ENCODE measurements around the gene FNIP1. TPM values are rescaled to one million over a fixed set of nuclear protein-coding genes. Genes with fewer than 3 reads are reported as not detected.

The FNIP1 gene
- total RNA-seq, 2 donors from 2014 or later = 19.9 to 25.6 TPM

DNA sequence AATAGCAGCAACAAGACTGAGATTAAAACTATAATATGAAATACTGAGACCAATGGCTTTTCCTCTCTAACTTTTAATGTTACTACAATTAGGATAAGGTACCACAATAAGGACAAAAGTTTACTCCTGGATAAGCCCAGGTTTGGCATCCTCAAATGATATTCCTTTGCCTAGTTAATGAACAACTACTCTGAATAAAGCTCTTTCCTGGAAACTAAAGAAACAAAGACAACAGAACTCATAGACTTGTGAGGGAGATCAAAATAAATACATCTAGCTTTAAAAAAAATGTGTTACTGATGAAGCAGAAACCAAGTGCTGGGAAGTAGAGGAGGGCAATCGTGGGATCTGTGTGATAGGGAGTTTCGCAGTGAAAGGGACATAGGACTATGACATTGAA is 142.5 kb downstream of the FNIP1 start:
- Histone ChIP-seq H3K27ac (ENCODE audit: low read depth, low read length) (no peak overlapping the region), H3K36me3 (ENCODE audit: control insufficient read depth, insufficient read depth, low read length) (peaks cover 25% of the 10 kb centered on the region), H3K27me3 (ENCODE audit: control insufficient read depth, insufficient read depth, low read length, poor library complexity, severe bottlenecking) (no peaks in the 10 kb centered on the region), H3K4me1 (ENCODE audit: control insufficient read depth, insufficient read depth, low read length) (no peaks in the 10 kb centered on the region), H3K4me3 (ENCODE audit: low read length) (no peak overlapping the region), H3K9me3 (ENCODE audit: control insufficient read depth, low read length) (no peaks in the 10 kb centered on the region), H3K9ac (ENCODE audit: extremely low read depth, low read length, poor library complexity, severe bottlenecking) (no peak overlapping the region)
- WGBS, 2 experiments (ENCODE audit: insufficient coverage in 1 of 2, insufficient read length in 1 of 2) = 92 to 96% methylated on average over 2 of the region's 2 CpGs
- no peaks in the 10 kb centered on the region for H3K27me3 Mint-ChIP-seq (ENCODE audit: insufficient read depth)
- H3K27ac Mint-ChIP-seq = no peak overlapping the region
- TF ChIP-seq, protein P1, sequence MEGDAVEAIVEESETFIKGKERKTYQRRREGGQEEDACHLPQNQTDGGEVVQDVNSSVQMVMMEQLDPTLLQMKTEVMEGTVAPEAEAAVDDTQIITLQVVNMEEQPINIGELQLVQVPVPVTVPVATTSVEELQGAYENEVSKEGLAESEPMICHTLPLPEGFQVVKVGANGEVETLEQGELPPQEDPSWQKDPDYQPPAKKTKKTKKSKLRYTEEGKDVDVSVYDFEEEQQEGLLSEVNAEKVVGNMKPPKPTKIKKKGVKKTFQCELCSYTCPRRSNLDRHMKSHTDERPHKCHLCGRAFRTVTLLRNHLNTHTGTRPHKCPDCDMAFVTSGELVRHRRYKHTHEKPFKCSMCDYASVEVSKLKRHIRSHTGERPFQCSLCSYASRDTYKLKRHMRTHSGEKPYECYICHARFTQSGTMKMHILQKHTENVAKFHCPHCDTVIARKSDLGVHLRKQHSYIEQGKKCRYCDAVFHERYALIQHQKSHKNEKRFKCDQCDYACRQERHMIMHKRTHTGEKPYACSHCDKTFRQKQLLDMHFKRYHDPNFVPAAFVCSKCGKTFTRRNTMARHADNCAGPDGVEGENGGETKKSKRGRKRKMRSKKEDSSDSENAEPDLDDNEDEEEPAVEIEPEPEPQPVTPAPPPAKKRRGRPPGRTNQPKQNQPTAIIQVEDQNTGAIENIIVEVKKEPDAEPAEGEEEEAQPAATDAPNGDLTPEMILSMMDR (conservative IDR thresholded peaks at IDR 0.05) = no peak
- no peaks in the 10 kb centered on the region for H3K4me1 Mint-ChIP-seq
- no peaks in the 10 kb centered on the region for H3K9me3 Mint-ChIP-seq
- H3K36me3 Mint-ChIP-seq (ENCODE audit: low read depth) = peaks cover 41% of the 10 kb centered on the region
- H3K4me3 Mint-ChIP-seq = no peak overlapping the region
- no peak for DNase-seq

DNA sequence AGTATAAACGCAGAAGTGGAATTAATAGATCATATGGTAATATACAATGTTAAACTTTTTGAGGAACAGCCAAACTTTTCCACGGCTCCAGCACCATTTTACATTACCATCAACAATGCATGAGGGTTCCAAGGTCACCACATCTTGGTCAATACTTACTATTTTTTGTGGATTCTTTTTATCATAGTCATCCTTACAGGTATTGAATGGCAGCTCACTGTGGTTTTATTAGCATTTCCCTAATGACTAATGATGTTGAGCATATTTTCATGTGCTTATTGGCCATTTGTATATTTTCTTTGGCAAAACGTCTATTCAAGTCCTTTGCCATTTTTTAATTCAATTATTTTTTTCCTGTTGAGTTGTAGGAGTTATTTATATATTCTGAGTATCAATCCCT is 147.7 kb downstream of the FNIP1 start:
- no peak overlapping the region for H3K9ac ChIP-seq (ENCODE audit: extremely low read depth, low read length, poor library complexity, severe bottlenecking)
- H3K36me3 Mint-ChIP-seq (ENCODE audit: low read depth) = peaks cover 45% of the 10 kb centered on the region
- H3K4me1 ChIP-seq (ENCODE audit: control insufficient read depth, insufficient read depth, low read length) = no peaks in the 10 kb centered on the region
- H3K9me3 Mint-ChIP-seq = no peaks in the 10 kb centered on the region
- no peak overlapping the region for H3K27ac Mint-ChIP-seq
- no peaks in the 10 kb centered on the region for H3K27me3 Mint-ChIP-seq (ENCODE audit: insufficient read depth)
- H3K4me3 ChIP-seq (ENCODE audit: low read length) = no peak overlapping the region
- DNase-seq = no peak
- 92 to 100% methylated on average over 1 to 2 of the region's 3 CpGs for whole genome bisulfite sequencing, 2 experiments (ENCODE audit: insufficient coverage in 1 of 2, insufficient read length in 1 of 2)
- H3K4me3 Mint-ChIP-seq = no peak overlapping the region
- H3K36me3 ChIP-seq (ENCODE audit: control insufficient read depth, insufficient read depth, low read length) = peaks cover 52% of the 10 kb centered on the region
- no peak overlapping the region for H3K27ac ChIP-seq (ENCODE audit: low read depth, low read length)
- H3K4me1 Mint-ChIP-seq = no peaks in the 10 kb centered on the region
- no peaks in the 10 kb centered on the region for H3K9me3 ChIP-seq (ENCODE audit: control insufficient read depth, low read length)
- H3K27me3 ChIP-seq (ENCODE audit: control insufficient read depth, insufficient read depth, low read length, poor library complexity, severe bottlenecking) = no peaks in the 10 kb centered on the region
- TF ChIP-seq, protein P1 (conservative IDR thresholded peaks at IDR 0.05) = no peak

DNA sequence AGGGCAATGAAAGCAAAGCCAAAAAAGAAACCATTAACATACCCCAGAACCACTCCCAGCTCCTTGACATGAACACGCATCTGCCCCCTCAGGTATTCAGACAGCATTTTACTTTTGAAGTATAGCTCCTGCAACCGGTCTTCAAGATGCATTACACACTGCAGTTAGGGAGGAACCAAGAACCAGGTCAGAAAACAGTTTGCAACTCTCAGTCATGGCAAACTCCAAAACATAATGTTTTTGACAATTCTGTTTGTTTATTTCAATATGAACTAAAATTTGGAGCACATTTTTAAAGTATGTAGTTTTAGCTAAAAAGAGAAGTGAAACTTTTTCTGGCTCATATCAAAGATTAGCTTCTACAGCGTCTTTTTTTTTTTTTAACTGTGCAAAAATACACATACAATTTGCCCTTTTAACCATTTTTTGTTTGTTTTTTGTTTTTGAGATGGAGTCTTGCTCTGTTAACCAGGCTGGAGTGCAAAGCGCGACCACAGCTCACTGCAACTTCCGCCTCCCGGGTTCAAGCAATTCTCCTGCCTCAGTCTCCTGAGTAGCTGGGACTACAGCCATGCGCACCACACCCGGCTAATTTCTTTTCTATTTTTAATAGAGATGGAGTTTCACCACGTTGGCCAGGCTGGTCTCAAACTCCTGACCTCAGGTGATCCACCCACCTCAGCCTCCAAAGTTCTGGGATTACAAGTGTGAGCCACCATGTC is 149.6 kb downstream of the FNIP1 start:
- Mint-ChIP-seq H3K4me1 (no peaks in the 10 kb centered on the region), H3K9me3 (no peaks in the 10 kb centered on the region), H3K27ac (no peak overlapping the region), H3K27me3 (ENCODE audit: insufficient read depth) (no peaks in the 10 kb centered on the region), H3K36me3 (ENCODE audit: low read depth) (peaks cover 44% of the 10 kb centered on the region), H3K4me3 (no peak overlapping the region)
- Histone ChIP-seq H3K27ac (ENCODE audit: low read depth, low read length) (no peak overlapping the region), H3K36me3 (ENCODE audit: control insufficient read depth, insufficient read depth, low read length) (peaks cover 52% of the 10 kb centered on the region), H3K4me3 (ENCODE audit: low read length) (no peak overlapping the region), H3K9ac (ENCODE audit: extremely low read depth, low read length, poor library complexity, severe bottlenecking) (no peak overlapping the region), H3K27me3 (ENCODE audit: control insufficient read depth, insufficient read depth, low read length, poor library complexity, severe bottlenecking) (no peaks in the 10 kb centered on the region), H3K4me1 (ENCODE audit: control insufficient read depth, insufficient read depth, low read length) (no peaks in the 10 kb centered on the region), H3K9me3 (ENCODE audit: control insufficient read depth, low read length) (no peaks in the 10 kb centered on the region)
- 91 to 98% methylated on average over 8 to 10 of the region's 10 CpGs for WGBS, 2 experiments (ENCODE audit: insufficient coverage in 1 of 2, insufficient read length in 1 of 2)
- TF ChIP-seq, protein P1 (conservative IDR thresholded peaks at IDR 0.05) = no peak
- no peak for DNase-seq
